HS-27A (cell line): ENCODE measurements around the gene PEX11A.
A peak's percentile ranks its signal among the peaks of the same experiment; 100 is the strongest.
"Not testable (repeated sequence)": the region's sequence is repeated elsewhere in the genome, so short reads cannot be mapped to it uniquely, and the experiment has no call there.

Source experiments
- DNase-seq: peaks from one replicate; pipeline ENCODE4 v3.0.0-alpha.2; 2012; ENCODE audit warnings: low read depth, missing footprints

Gene PEX11A, protein sequence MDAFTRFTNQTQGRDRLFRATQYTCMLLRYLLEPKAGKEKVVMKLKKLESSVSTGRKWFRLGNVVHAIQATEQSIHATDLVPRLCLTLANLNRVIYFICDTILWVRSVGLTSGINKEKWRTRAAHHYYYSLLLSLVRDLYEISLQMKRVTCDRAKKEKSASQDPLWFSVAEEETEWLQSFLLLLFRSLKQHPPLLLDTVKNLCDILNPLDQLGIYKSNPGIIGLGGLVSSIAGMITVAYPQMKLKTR

DNA sequence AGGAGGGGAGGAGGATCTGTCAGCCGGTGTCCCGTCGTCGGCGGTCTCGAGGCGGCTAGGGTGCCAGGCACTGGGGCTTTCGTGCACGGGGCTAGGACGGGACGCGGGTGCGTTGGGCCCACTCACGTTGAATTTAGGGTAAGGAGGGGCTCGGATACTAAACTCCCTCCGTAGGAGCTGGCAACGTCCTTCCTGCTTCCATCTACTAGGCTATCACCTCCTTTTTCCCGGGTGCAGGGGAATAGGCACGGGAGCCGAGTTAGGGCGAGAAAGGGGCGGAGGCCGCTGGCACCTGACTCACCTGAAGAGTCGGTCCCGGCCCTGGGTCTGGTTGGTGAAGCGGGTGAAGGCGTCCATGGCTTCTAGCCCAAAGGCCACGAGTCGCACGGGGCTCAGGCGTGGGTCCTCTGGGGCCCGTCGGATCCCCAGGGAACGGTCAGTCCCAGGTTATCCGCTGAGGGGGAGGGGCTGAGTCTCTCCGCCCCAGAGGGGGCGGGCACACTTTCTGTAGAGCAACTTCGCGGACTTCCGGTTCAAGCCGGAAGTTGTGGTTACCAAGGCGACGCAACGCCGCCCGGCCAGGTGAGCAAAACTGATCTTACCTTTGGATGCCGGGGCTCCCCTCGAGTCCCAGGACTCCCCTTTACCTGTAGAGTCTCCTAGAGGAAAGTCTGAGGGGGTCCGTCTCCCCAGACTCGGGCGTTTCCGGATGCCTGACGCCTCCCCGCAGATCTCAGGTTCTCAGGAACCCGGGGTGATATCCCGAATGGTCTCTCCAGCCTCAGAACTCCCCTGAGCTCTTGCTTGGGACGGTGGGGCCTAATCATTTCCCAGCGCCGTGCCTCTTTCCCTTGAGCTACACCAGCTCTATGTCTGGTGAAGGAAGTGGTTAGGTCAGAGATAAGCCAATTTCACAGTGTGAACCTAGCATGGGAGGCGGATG is at the start of gene PEX11A, which contains the start of gene WDR93:
TSS of gene PEX11A (minus strand) at position 479 of the 943 bp plus-strand sequence. CDS start at position 357, 122 bp downstream.
TSS of gene WDR93 (plus strand) at position 536 of the 943 bp plus-strand sequence. CDS start 10,936 bp downstream, outside the sequence.
- DNase-seq, result peak; percentile 27

DNA sequence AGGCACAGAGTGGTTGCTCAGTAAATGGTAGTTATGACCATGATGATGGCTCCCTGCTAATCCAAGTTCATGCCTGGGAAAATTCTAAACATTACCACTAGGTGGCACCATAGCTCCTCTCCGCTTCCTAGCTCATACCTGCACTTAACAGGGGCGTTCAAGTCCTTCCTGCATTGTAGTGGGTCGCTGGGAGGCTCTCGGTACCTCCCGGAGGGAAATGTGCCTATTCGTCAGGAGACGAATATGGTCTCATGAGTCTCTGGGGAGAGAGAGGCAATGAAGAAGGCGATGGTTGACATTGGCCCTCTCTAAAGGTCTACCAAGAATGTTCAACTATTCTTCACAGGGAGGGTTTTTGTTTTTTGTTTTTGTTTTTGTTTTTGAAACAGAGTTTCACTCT is 49.6 kb upstream of the PEX11A start:
- DNase-seq, result peak; percentile 61

DNA sequence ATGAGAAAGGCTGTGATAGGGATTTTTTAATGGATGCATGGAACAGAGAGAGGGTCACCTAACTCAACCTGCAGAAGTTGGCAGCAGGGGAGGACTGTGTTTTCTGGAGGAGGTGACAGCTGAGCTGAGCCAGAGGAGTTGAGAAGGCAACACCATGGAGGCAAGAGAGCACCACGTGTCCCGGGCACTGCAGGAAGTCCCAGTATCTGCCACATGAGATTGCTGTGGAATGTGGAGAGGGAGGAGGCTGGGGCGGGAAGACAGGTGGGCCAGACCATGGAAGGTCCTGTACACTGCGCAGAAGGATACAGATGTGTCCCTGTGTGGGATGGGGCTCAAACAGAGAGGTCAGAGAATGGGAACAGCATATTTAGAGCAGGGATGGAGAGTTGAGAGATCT is 45.2 kb upstream of the PEX11A start:
- no peak for DNase-seq

DNA sequence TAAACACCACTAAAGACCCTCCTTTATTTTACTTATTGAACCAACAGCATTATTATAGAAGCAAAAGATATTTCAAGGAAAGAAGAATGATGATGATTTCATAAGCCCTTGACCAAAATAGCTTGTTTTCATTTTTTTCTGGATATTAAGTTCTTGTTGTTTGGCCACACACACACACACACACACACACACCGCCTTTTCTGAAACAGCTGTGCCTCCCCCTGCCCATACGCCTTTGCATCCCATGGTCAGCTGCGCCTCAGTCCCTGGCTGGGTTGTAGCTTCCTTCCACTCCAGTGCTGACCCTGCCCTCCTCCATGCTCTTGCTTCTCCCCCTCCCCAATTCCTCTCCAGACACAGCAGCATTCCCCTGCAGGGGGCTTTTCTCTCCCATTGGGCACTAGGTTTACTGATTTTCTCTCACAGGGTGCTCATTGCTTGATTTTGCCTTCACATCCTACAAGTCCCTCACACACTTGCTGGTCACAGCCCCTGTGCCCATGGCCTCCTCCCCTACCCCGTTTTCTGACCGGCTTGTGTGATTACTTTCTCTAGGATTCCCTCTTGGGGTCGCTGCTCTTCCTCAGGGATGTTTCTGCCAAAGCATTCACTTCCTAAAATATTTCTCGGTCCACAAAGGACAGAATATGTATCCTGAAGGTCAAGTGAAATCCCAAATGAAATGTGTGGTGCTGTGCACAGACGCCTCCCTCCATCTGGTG is 42.1 kb upstream of the PEX11A start:
- DNase-seq, result no peak

DNA sequence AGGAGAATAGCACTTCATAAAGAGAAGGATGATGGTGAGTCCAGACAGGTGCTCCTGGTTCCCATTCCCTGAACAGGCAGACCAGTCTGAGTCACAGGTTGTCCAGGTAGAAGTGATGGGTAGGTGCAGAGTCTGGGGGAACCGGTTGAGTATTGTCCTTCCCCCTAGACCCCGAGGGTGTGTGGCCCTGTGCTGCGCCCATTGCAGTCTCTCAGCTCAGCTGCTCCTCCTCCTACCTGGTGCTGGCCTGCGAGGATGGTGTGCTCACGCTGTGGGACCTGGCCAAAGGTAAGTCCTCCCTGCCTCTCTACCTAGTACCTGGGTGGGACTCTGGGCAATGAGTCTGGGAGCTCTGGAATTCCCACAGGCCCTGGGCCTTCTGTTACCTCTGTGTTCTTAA is 40.7 kb upstream of the PEX11A start:
- DNase-seq, result no peak

DNA sequence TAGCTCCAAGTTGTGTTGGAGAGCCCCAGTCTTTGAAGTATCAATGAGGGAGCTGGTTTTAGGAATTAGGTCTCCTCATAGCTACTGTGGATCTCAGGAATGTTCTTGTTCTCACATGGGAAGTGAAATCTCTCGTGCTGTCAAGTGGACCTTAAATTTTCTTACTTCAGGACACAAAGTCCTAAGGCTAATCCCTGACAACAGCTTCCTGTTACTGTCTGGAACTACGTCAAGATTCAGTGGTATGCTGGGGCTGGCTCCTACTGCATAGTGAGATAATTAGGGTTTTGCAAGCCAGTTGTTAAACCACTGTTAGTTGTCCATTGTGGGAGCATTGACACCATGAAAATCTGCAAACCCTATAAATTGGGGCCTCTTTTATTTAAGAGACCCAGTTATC is 37.7 kb upstream of the PEX11A start:
- no peak for DNase-seq

DNA sequence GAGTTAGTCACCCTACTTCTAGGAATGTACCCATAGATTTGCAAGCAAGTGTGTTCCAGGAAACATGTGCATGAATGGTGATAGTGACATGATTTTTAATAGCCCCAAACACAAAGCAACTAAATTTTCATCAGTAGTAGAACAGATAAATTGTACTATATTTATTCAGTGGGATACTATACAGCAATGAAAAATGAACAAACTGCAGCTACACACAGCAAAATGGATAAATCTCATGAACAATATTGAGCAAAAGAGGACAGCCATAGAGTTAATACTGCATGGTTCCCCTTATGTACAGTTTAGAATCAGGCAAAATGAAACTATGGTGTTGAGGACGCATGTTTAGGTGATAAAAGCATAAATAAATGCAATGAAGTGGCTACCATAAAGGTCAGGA is 34.5 kb upstream of the PEX11A start:
- DNase-seq, result no peak

DNA sequence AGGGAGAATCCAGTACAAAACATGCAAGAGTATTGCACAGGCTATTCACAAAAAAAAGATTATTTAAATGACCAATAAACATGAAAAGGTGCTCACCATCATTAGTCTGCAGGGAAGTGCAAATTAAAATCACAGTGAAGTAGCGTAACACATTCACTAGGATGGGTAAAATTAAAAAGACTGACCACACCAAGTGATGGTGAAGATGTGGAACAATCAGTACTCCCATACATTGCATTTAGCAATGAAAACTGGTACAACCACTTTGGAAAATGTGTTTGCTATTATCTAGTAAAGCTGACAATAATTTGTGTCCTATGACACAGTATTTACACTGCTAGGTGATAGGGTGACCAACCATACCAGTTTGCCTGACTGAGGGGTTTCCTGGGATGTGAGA is 34.1 kb upstream of the PEX11A start:
- no peak for DNase-seq

DNA sequence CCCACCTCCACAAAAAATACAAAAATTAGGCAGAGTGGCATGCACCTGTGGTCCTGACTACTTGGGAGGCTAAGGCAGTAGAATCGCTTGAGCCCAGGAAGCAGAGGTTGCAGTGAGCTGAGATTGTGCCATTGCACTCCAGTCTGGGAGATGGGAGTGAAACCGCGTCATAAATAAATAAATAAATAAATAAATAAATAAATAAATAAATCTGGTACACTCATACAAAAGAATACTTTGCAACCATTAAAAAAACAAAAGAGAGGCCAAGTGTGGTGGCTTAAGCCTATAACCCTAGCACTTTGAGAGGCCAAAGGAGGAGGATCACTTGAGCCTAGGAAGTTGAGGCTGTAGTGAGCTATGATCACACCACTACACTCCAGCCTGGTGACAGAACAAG is 32.5 kb upstream of the PEX11A start:
- no peak for DNase-seq

DNA sequence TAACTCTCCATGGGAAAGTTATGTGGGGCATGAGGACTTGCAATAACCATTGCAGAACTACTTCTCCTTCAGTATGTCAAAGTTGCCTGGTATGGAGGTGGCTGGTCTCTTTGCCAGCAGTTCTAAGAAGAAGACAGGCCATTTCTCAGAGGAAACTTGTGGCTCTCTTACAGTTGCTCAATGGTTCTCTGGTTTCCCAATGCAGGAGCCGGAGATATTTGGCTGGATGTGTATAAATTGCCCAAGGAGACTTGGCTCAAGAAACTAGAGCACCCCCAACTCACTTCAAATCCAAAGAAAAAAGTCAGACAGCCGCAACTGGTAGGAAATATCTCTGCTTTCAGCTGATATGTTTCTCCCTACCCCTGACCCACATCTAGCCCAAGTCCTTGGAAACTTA is 24.2 kb upstream of the PEX11A start:
- DNase-seq, result no peak

DNA sequence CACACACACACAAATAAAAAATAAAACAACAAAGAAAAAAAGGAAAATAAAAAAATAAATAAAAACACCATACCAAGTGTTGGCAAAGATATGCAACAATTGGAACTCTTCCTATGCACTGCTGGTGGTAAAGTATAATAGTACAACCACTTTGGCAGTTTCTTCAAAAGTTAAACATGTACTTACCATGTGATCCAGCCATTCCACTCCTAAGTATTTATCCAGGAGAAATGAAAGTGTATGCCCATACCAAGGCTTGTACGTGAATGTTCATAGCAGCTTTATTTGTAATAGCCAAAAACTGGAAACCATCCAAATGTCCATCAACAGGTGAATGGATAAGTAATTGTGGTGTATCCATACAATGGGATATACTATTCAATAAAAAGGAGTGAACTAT is 17.0 kb upstream of the PEX11A start:
- no peak for DNase-seq

DNA sequence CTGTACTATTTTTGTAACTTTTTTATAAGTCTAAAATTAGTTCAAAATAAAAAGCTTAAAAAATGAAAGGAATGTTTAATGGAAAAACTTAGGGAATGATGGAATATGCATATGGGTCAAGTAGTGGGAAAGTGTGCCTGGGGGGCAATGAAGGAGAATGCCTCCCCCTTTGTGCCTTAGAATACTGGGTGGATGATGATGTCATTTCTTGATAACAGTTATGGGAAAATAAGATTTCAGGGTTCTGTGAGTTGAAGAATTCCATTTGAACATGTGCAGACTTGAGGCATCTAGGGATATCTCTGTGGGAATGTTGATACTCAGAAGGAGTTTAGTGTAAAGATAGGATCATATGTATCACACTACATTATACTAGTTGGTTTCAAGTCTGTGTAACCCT is 13.9 kb upstream of the PEX11A start:
- no peak for DNase-seq

DNA sequence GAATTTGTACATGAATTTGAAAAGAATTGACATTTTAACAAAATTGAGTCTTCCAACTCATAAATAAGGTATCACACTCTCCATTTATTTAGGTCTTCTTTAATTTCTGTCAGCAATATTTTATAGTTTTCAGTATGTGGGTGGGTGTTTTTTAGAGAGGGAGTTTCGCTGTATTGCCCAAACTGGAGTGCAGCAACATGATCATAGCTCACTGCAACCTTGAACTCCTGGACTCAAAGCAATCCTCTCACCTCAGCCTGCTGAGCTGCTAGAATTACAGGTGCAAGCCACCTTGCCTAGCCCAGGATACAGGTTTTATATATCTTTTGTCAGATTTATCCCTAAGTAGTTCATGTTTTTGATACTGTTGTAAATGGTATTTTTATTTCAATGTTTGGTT is 4.6 kb upstream of the PEX11A start:
- DNase-seq, result no peak

DNA sequence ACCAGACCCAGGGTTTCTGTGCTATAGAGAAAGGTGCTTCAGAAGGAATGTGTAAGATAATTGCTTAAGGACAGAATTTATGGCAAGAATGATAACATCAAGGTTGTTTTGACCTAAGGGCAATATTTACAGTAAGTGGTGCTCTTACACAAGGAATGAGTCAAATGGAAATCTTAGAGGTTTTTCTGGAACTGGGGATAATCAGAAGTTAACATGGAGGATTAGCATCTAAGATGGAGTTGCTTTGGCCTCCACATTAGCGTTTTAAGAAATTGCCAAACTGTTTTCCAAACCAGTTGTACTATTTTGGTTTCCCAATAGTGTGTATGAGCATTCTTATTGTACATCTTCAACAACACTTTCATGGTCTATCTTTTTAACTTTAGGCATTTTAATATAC is 3.1 kb upstream of the PEX11A start:
- no peak for DNase-seq

DNA sequence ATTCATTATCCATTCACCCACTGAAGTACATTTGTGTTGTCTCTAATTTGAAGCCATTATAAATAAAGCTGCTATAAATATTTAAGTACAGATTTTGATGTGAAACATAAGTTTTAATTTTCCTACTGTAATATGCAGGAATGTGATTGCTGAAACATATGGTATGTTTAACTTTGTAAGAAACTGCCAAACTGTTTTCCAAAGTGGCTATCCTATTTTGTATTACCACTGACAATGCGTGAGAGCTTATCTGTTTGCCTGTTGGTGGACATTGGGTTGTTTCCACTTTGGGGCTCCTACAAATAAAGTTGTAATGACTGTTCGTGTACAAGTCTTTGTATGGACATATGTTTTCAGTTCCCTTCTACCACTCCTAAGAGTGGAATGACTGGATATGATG is 2.5 kb upstream of the PEX11A start:
- no peak for DNase-seq

DNA sequence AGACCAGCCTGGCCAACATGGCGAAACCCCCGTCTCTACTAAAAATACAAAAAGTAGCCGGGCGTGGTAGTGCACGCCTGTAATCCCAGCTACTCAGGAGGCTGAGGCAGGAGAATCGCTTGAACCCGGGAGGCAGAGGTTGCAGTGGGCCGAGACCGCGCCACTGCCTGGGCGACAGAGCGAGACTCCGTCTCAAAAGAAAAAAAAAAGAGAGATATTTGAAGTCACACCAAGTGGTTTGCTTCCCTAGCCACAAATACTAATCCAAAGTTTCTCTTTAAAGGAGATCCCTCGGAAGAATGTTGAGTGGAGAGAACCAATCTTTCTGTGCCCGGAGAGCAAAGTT is 651 bp downstream of the PEX11A start:
- DNase-seq, result not testable (repeated sequence)

DNA sequence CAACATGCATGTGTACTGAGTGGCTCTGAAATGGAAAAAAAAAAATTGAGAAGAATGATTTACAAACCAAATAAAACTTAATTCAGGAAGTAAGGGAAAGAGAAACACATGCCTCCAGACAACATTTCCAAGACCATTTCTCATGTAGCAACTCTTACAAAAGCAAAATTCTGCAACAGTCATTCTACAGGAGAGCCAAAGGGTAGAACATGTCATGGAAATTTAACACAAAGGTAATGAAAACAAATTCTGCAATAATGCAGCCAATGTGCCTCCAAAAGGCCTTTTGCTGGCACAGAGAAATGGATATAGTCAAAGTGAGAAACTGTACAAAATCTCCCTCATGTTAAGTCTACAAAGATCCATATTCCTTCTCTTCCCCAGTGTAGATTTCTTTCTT is 4.0 kb downstream of the PEX11A start:
- DNase-seq, result no peak

DNA sequence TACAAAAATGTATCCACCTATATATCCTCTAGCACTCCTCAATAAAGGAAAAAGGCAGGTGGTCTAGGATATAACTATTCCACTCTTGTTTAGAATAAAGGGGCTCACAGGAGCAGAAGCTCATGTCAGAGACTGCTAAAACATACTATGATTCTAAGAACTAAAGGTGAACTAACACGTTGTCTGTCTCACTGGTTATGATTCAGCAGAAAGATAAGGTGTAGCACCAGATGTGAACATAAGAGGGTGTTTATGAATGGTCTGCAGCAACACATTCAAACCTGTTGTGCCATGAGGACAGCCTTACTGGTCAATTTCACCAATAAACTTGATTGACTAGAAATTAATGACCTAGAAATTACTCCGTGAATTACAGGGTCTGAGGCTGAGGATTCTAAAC is 4.6 kb downstream of the PEX11A start:
- DNase-seq, result no peak

DNA sequence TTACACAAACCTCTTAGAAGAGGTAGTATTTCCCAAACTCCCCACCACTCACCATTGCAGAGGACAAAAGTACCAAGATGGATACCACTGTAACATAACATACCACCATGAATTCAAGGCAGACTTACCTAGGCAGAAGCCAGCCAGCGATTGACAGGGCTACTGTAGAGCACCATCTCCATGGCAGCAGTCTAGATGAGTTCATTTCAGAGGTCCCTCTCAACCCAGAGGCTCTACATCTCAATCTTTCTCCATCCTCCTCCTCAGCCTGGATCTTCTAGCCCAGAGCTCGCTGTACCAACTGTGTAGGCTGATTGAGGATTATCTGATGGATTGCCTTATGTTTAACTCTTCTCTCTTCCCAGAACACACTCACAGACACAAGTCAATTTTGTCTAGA is 9.4 kb downstream of the PEX11A start:
- no peak for DNase-seq

DNA sequence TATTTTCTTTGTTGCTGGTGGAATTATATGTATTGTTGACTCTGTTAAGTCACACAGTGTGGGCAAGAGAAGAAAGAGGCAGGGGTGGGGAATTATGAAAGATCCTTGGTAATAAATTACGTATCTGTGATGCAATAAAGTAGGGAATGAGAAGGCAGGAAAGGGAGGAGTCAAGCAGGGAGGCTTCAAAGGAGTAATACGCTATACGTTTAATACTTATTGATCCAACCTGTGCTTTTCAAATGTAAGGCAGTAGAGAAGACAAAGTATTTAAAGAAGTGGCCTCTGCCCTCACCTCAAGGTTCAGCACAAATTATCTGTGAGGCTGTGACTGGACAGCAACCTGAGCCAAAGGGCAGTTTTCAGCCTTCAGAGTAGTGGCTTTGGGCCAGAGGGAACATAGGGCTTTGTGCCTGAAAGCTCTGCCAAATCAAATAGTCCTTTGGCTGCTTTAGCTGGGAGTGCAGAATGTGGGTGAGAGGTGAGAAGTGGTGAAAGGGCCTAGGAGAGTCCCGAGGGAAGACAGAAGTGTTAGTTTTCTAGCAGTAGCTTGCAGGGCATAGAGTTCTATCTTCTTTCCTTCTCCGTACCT is 10.2 kb downstream of the PEX11A start:
- DNase-seq, result no peak

DNA sequence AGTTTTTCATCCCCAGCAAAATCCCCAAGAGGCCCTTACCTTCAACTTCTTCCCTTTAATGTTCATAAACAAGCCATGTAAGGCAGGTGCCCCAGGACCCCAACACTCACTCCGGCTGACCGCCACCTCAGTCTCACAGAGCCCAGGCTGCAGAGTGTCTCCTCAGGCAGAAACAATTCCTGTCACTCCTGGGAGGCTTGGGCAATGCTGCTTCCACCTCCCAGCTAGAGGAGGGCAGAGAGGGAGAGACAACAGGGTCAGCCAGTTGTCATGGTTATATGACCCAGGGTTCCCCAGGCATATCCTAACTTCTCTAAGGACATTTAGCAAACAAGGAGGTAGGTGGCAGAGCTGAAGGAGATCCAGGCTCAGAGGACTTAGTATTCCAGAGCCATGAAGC is 11.3 kb downstream of the PEX11A start, which contains the start of gene PLIN1:
TSS of gene PLIN1 (minus strand) at position 156 of the 400 bp plus-strand sequence. CDS start 1,878 bp downstream, outside the sequence.
- DNase-seq, result no peak

DNA sequence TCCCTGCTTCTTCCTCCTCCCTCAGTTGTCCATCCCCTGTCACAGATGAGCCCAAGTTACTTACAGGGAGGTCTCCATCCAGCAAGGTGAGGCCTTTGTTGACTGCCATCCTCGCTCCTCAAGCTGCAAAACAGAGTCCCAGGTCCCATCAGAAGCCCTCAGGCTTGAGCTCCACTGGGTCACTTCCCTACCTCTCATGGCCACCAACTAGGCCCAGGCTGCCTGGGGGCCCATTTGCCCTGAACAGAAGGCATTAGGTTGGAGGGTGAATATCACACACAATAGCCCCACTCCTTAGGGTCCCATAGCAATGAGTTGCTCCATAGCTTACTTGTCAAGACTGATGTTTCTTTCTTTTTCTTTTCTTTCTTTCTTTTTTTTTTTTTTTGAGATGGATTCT is 13.2 kb downstream of the PEX11A start:
- no peak for DNase-seq
